Neuron (in vitro differentiated cells): Measurements from ENCODE around the gene SYP.
"Not testable (repeated sequence)": the region's sequence is repeated elsewhere in the genome, so short reads cannot be mapped to it uniquely, and the experiment has no call there.

Experiments
- H2AFZ ChIP-seq: one replicate; pipeline ENCODE4 v1.6.1; 2013; ENCODE audit warnings: low read depth, mild to moderate bottlenecking, inconsistent platforms, low read length, moderate library complexity
- H3K27me3 ChIP-seq: one replicate; pipeline ENCODE4 v1.6.1; 2013; ENCODE audit warnings: low read length; ENCODE audit not compliant: insufficient read depth
- H3K36me3 ChIP-seq: one replicate; pipeline ENCODE4 v1.6.1; 2013; ENCODE audit warnings: low read length; ENCODE audit not compliant: insufficient read depth
- H3K4me1 ChIP-seq: one replicate; pipeline ENCODE4 v1.6.1; 2013; ENCODE audit warnings: low read length; ENCODE audit not compliant: insufficient read depth
- H3K4me3 ChIP-seq: 2 replicates; pipeline ENCODE4 v1.5.1; 2013; ENCODE audit warnings: mild to moderate bottlenecking, low read length, moderate library complexity
- H3K9me3 ChIP-seq: one replicate; pipeline ENCODE4 v1.6.1; 2013; ENCODE audit warnings: low read length

SYP gene

DNA sequence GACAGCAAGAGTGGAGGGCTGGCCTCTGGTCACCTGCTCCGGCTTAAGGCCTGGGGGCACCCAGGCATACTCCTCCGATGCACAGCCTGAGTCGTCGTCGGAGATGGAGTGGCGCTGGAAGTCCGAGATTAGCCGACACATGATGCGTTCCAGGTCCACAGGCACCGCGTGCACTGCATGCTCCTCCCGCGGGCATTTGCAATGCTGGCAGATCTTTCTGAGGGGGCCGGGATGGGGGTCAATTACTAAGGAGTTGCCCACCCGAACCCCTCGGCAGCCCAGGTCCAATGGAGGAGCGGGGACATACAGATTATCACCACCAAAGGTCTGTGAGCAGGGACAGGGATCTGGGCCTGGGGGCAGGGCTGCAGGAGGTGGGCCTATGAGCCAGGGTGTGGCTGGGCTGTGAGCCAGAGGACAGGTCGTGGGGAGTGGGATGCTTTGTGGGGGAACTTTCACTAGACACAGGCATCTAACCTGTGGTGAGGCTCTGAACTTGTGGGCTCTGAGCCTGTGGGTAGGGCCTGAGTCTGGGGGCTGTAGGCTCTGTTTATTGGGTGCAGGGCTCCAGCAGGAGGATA lies 16.2 kb downstream of the SYP start:
- Histone ChIP-seq H2AFZ (no peak overlapping the region), H3K4me3 (no peak overlapping the region), H3K27me3 (no peaks in the 10 kb centered on the region), H3K4me1 (no peaks in the 10 kb centered on the region), H3K9me3 (no peaks in the 10 kb centered on the region), H3K36me3 (no peaks in the 10 kb centered on the region)

DNA sequence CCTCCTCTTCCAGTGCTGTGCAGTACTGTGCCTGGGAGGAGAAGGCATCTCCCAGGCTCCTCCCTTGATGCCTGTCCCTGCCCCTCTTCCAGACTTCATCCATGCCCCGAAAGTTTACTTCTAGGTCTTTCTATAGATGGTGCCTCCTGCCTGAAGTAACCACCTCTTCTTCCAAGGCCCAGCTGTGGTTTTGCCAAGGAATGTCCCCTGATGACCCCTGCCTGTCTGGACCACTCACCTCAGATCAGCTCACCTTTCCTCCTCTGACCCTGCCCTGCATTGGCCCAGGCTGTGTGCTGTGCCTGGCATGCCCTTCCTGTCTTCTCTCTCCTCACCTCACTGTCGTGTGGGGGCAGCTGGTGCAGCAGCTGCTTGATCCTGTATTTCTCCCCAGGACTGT lies 20.6 kb downstream of the SYP start:
- no peak overlapping the region for H3K4me3 ChIP-seq
- H3K36me3 ChIP-seq, result no peaks in the 10 kb centered on the region
- H3K9me3 ChIP-seq, result peaks cover 2% of the 10 kb centered on the region
- no peak overlapping the region for H2AFZ ChIP-seq
- H3K4me1 ChIP-seq, result no peaks in the 10 kb centered on the region
- no peaks in the 10 kb centered on the region for H3K27me3 ChIP-seq

DNA sequence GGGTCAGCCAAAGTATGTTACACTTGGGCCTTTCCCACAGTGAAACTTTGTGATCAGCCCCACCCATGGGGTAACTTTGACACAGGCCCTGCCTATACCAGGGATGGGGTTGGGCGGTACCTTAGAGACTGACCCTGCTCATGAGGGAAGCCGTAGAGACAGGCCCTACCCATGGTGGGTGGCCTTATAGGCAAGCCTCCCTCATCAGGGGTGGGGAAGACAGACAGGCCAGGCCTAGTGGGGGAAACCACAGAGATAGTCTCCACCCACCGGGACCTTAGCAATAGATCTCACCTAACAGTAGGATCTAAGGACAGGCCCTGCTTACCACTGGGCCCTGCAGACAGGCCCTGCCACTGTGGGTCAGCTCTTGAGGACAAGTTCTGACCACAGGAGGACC lies 21.5 kb downstream of the SYP start:
- Histone ChIP-seq H3K4me1 (no peaks in the 10 kb centered on the region), H3K4me3 (no peak overlapping the region), H2AFZ (no peak overlapping the region), H3K9me3 (peaks cover 2% of the 10 kb centered on the region), H3K27me3 (peaks cover under 1% of the 10 kb centered on the region), H3K36me3 (no peaks in the 10 kb centered on the region)

GRCh38 chrX:49177873-49178480 lies 22.0 kb downstream of the SYP start:
- peaks cover 6% of the 10 kb centered on the region for H3K27me3 ChIP-seq
- H2AFZ ChIP-seq, result no peak overlapping the region
- H3K36me3 ChIP-seq, result no peaks in the 10 kb centered on the region
- H3K4me1 ChIP-seq, result no peaks in the 10 kb centered on the region
- H3K9me3 ChIP-seq, result peaks cover 4% of the 10 kb centered on the region
- H3K4me3 ChIP-seq, result no peak overlapping the region

DNA sequence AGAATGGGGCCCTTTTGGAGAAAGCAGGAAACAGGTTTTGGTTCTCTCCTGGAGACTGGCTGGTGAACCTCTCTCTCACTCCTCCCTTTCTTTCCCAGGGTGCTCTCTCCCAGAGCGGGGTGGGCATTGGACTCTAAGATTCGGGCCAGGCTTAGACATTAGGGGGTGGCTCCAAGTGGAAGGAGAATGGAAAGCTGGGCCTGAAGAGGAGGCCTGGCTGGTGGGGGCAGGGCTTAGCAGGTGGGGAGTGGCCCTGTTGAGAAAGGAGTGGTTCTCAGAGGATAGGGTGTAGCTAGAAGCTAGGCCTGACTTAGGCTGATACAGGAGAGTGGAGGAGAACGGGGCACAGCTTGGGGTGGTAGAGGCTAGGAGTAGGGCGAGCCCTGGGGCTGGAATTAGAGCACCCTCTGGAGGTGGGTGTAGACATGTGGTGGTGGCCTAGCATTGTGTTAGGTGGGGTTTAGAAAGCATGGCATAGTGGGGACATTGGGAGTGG lies 22.6 kb downstream of the SYP start:
- no peaks in the 10 kb centered on the region for H3K4me1 ChIP-seq

DNA sequence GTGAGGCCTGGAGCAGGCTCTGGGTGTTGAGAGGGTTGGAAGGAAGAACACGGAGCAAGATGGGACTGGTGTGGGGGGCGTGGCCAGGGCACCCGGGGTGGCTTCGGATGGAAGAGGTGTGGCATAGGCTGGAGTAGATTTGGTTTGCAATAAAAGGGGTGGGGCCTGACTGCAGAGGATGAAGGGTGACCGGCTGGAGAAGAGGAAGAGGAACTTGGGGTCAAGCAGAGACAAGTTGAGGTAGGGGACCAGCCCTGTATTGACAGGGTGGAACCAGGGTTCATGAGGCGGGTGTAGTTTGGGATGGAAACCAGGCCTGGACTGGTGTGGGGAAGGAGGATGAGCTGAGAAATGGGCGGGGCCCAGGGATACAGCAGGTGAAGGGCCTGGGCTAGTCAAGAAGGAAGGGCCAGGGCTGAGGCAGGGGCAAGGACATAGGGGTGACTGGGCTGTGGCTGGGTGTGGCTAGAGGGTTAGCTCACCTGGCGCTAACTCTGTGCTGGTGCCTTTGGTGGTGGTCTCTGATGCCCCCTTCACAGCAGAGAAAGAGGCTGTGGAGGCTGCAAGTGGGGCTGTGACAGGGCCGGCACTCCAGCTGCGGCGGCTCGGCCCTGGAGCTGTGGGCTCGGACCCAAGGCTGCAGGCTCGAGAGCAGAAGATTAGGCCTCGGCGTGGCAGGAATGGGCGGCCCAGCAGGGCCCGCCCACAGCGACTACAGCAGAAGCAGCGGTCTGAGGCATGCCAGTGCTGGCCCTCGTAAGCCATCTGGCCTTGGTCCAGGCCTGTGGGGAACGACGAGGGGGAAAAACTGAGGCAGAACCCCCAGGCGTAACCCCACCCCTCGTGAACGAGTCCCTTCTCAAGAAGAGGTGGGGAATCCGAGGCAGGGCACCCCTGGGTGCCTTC lies 23.3 kb downstream of the SYP start:
- Histone ChIP-seq H3K9me3 (peaks cover 5% of the 10 kb centered on the region), H3K4me3 (no peak overlapping the region), H3K27me3 (peaks cover 19% of the 10 kb centered on the region), H2AFZ (no peak overlapping the region), H3K4me1 (no peaks in the 10 kb centered on the region), H3K36me3 (no peaks in the 10 kb centered on the region)

More for the DNA sequence above, 22.6 kb downstream of the SYP start:
- Histone ChIP-seq H2AFZ (no peak overlapping the region), H3K4me3 (no peak overlapping the region), H3K9me3 (peaks cover 5% of the 10 kb centered on the region), H3K27me3 (peaks cover 12% of the 10 kb centered on the region), H3K36me3 (no peaks in the 10 kb centered on the region)

GRCh38 chrX:49175435-49176274 lies 24.3 kb downstream of the SYP start:
- Histone ChIP-seq H2AFZ (no peak overlapping the region), H3K36me3 (no peaks in the 10 kb centered on the region), H3K27me3 (peaks cover 19% of the 10 kb centered on the region), H3K4me3 (no peak overlapping the region), H3K4me1 (no peaks in the 10 kb centered on the region), H3K9me3 (peaks cover 5% of the 10 kb centered on the region)

- no peaks in the 10 kb centered on the region for H3K36me3 ChIP-seq
- peaks cover 24% of the 10 kb centered on the region for H3K27me3 ChIP-seq
- H2AFZ ChIP-seq, result no peak overlapping the region
- H3K4me3 ChIP-seq, result no peak overlapping the region
- H3K9me3 ChIP-seq, result peaks cover 5% of the 10 kb centered on the region
- no peaks in the 10 kb centered on the region for H3K4me1 ChIP-seq
Observed at GRCh38 chrX:49174723-49175122, 25.3 kb downstream of the SYP start.

DNA sequence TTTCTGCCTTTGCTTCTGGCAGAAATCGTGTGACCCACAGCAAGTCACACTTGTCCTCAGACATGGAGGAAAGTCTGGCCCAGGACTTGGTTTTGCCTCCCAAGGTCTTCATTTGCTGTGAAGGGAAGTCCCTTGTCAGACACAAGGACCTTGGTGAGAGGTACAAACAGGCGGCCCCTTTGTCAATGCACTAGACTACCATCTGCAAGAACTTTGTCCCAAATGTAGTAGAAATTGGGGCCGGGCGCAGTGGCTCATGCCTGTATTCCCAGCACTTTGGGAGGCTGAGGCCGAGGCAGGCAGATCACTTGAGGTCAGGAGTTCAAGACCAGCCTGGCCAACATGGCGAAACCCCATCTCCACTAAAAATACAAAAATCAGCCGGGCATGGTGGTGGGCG lies 26.4 kb downstream of the SYP start:
- not testable (repeated sequence) for H3K9me3 ChIP-seq, H3K4me3 ChIP-seq, H3K4me1 ChIP-seq, H2AFZ ChIP-seq, H3K36me3 ChIP-seq
- peaks cover 30% of the 10 kb centered on the region for H3K27me3 ChIP-seq

DNA sequence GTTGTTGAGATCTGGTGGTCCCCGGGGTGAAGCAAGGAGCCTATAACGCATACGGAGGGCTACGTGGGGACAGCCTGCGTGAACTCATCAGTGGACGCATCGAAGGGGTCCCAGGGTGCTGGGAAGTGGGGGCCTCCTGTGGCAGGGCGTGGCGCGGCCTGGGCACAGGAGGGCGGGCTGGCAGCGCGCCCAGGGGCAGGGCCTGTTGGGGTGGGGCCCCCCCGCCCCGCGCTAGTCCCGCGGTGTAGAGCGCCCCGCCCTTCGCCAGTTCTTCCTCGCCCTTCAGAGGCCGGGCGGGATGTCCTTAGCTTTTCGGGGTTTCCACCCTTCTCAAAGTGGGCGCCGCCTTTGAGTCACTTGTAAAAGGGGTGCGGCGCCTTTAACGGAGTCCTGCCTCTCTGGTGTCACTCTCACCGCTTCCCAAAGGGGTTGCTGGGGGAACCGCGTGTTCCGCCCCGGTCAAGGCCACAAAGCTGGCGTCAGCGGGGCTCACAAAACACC lies 27.7 kb downstream of the SYP start:
- Histone ChIP-seq H3K36me3 (no peaks in the 10 kb centered on the region), H3K9me3 (peaks cover 5% of the 10 kb centered on the region), H3K4me1 (no peaks in the 10 kb centered on the region), H3K27me3 (peaks cover 30% of the 10 kb centered on the region), H3K4me3 (no peak overlapping the region), H2AFZ (no peak overlapping the region)

GRCh38 chrX:49171752-49172279 lies 28.2 kb downstream of the SYP start, which contains the start of gene PLP2:
Gene PLP2, plus strand, starts transcription at chrX:49171898. Its CDS starts 103 bp downstream, at chrX:49172001.
- Histone ChIP-seq H2AFZ (no peak within 1 kb of the TSS), H3K36me3 (no peaks in the 10 kb centered on the region), H3K9me3 (peaks cover 5% of the 10 kb centered on the region), H3K4me3 (no peak within 1 kb of the TSS), H3K27me3 (peaks cover 30% of the 10 kb centered on the region), H3K4me1 (no peaks in the 10 kb centered on the region)

GRCh38 chrX:49167740-49168108 lies 32.3 kb downstream of the SYP start:
- H3K36me3 ChIP-seq, result no peaks in the 10 kb centered on the region
- H3K9me3 ChIP-seq, result no peaks in the 10 kb centered on the region
- H2AFZ ChIP-seq, result no peak overlapping the region
- no peaks in the 10 kb centered on the region for H3K4me1 ChIP-seq
- H3K27me3 ChIP-seq, result peaks cover 22% of the 10 kb centered on the region
- no peak overlapping the region for H3K4me3 ChIP-seq
